A549 (cell line): ENCODE measurements around the gene CRYBB2. TPM values are rescaled to one million over a fixed set of nuclear protein-coding genes. Genes with fewer than 3 reads are reported as not detected.

Source experiments
- ATAC-seq, 2 experiments: fragments of 200-7000 bp in 1 of 2; fragments of >200 bp in 1 of 2; cut with Nextera tagmentation in 1 of 2; cut with Tn5 transposase in 1 of 2; 3 replicates each; pipeline versions ENCODE4 v1.8.0 to v1.9.1; 2018 to 2020; ENCODE audit warnings: mild to moderate bottlenecking in 1 of 2, moderate library complexity in 1 of 2
- CTCF ChIA-PET: fragments of 300-600 bp; sonication (Branson Sonifier 250); formaldehyde crosslinking; extraction: SDS; loops from one replicate; lab custom pipeline; 2021; ENCODE audit warnings: antibody characterized with exemption, inconsistent platforms; lab: Yijun Ruan, JAX
- POLR2A ChIA-PET: fragments of 350-600 bp; formaldehyde crosslinking; extraction: SDS; loops from one replicate; lab custom pipeline; 2021; ENCODE audit warnings: antibody characterized with exemption, inconsistent platforms; lab: Yijun Ruan, JAX
- DNase-seq, 2 experiments: peaks; one replicate each; pipeline versions ENCODE4 v3.0.0 to v3.0.0-alpha.2; 2011 to 2016; ENCODE audit warnings: low read depth in 1 of 2, low spot score in 1 of 2
- FAIRE-seq: peaks from 2 replicates; lab custom pipeline; 2011; peaks lifted over from hg19 to GRCh38; lab: Jason Lieb, UNC
- H3K27ac ChIP-seq, 2 experiments: fragments of >200 bp; sonication (Bioruptor Twin); formaldehyde crosslinking; 3 replicates each; pipeline ENCODE4 v1.5.1; 2016 to 2017
- H3K4me1 ChIP-seq: fragments of >200 bp; sonication (Bioruptor Twin); formaldehyde crosslinking; 3 replicates; pipeline ENCODE4 v1.6.1; 2016
- H3K4me2 ChIP-seq: fragments of >200 bp; sonication (Bioruptor Twin); formaldehyde crosslinking; 3 replicates; pipeline ENCODE4 v1.6.1; 2016
- H3K4me3 ChIP-seq: fragments of >200 bp; sonication (Bioruptor Twin); formaldehyde crosslinking; 3 replicates; pipeline ENCODE4 v1.5.1; 2016
- H3K9me3 ChIP-seq: fragments of >200 bp; sonication (Bioruptor Twin); formaldehyde crosslinking; 3 replicates; pipeline ENCODE4 v1.6.1; 2016
- BCL3 ChIP-seq: fragments of >200 bp; sonication (Bioruptor Twin); formaldehyde crosslinking; IDR thresholded peaks from 3 replicates; pipeline ENCODE4 v1.6.1; 2016
- CBX8 ChIP-seq: fragments of 200-600 bp; sonication (generic); IDR thresholded peaks from 2 replicates; pipeline ENCODE4 v1.6.1; 2016
- CEBPB ChIP-seq, 2 experiments: fragments of >200 bp in 1 of 2; sonication (Bioruptor Twin) in 1 of 2; formaldehyde crosslinking in 1 of 2; IDR thresholded peaks; 2 replicates each; pipeline ENCODE4 v1.6.1; 2012 to 2016
- CHD2 ChIP-seq: fragments of 150-350 bp; IDR thresholded peaks from 2 replicates; pipeline ENCODE4 v1.6.1; 2014; ENCODE audit warnings: low read length; ENCODE audit not compliant: partially characterized antibody
- CHD4 ChIP-seq: fragments of 200-600 bp; sonication (generic); IDR thresholded peaks from 2 replicates; pipeline ENCODE4 v1.6.1; 2016; ENCODE audit warnings: antibody characterized with exemption, mild to moderate bottlenecking, borderline replicate concordance
- EHMT2 ChIP-seq: fragments of 200-600 bp; sonication (generic); IDR thresholded peaks from 2 replicates; pipeline ENCODE4 v1.6.1; 2016; ENCODE audit warnings: antibody characterized with exemption, low read depth, mild to moderate bottlenecking, moderate library complexity
- ELK1 ChIP-seq: fragments of 150-350 bp; IDR thresholded peaks from 2 replicates; pipeline ENCODE4 v1.6.1; 2014; ENCODE audit warnings: low read depth, mild to moderate bottlenecking, low read length
- HDAC2 ChIP-seq: fragments of 200-600 bp; sonication (generic); IDR thresholded peaks from 2 replicates; pipeline ENCODE4 v1.6.1; 2016
- HES2 ChIP-seq: fragments of >200 bp; sonication (Bioruptor Twin); formaldehyde crosslinking; IDR thresholded peaks from 2 replicates; pipeline ENCODE4 v1.6.1; 2016
- HOXA7 ChIP-seq: fragments of 250-450 bp; sonication (Bioruptor Pico); IDR thresholded peaks from 2 replicates; pipeline ENCODE4 v1.5.0; 2020; ENCODE audit warnings: mild to moderate bottlenecking, moderate library complexity
- KDM1A ChIP-seq: fragments of 200-600 bp; sonication (generic); IDR thresholded peaks from 2 replicates; pipeline ENCODE4 v1.6.1; 2016; ENCODE audit warnings: low read depth, mild to moderate bottlenecking
- MAZ ChIP-seq: fragments of 150-350 bp; IDR thresholded peaks from 2 replicates; pipeline ENCODE4 v1.6.1; 2014; ENCODE audit warnings: antibody characterized with exemption, low read depth, low read length, borderline replicate concordance
- NPAS2 ChIP-seq: fragments of 250-450 bp; sonication (Bioruptor Pico); IDR thresholded peaks from 2 replicates; pipeline ENCODE4 v1.8.0; 2022; ENCODE audit warnings: mild to moderate bottlenecking, moderate library complexity, borderline replicate concordance
- POLR2AphosphoS2 ChIP-seq: conservative IDR thresholded peaks from 2 replicates; pipeline ENCODE4 v1.6.1; 2012; ENCODE audit warnings: low read length, improper control_type of control experiment, inconsistent platforms
- RCOR1 ChIP-seq: fragments of 150-350 bp; IDR thresholded peaks from 2 replicates; pipeline ENCODE4 v1.6.1; 2014; ENCODE audit warnings: antibody characterized with exemption, low read length, low read depth
- RNF2 ChIP-seq: fragments of 200-600 bp; sonication (generic); IDR thresholded peaks from 2 replicates; pipeline ENCODE4 v1.6.1; 2016; ENCODE audit warnings: low read depth, mild to moderate bottlenecking, antibody characterized with exemption, moderate library complexity, borderline replicate concordance
- SMC3 ChIP-seq: fragments of >200 bp; sonication (Bioruptor Twin); formaldehyde crosslinking; IDR thresholded peaks from 3 replicates; pipeline ENCODE4 v1.6.1; 2018; ENCODE audit warnings: inconsistent platforms
- TP53 ChIP-seq: fragments of 250-450 bp; sonication (Bioruptor Pico); IDR thresholded peaks from 2 replicates; pipeline ENCODE4 v1.5.0; 2021; ENCODE audit warnings: mild to moderate bottlenecking, moderate library complexity
- ZC3H11A ChIP-seq: fragments of 450-650 bp; IDR thresholded peaks from 2 replicates; pipeline ENCODE4 v1.6.1; 2014; ENCODE audit warnings: antibody characterized with exemption, mild to moderate bottlenecking
- ZFP36 ChIP-seq: fragments of 450-650 bp; IDR thresholded peaks from 2 replicates; pipeline ENCODE4 v1.6.1; 2014; ENCODE audit warnings: borderline replicate concordance; ENCODE audit not compliant: partially characterized antibody
- ZNF302 ChIP-seq: fragments of 250-450 bp; sonication (Bioruptor Pico); IDR thresholded peaks from 2 replicates; pipeline ENCODE4 v1.9.0; 2021; ENCODE audit warnings: inconsistent platforms, mild to moderate bottlenecking, moderate library complexity
- ZSCAN20 ChIP-seq: fragments of 250-450 bp; sonication (Bioruptor Pico); IDR thresholded peaks from 2 replicates; pipeline ENCODE4 v1.8.0; 2022; ENCODE audit warnings: mild to moderate bottlenecking, moderate library complexity
- WGBS: methylation state at CpG from one replicate; pipeline ENCODE4 v1.1.6; 2017; ENCODE audit errors: missing lambda C conversion rate; 5-methylcytosine and 5-hydroxymethylcytosine counted together
- polyA plus RNA-seq, 4 experiments: library from polyadenylated mRNA; depleted of rRNA in 3 of 4; stranded (reverse); fragments of >200 nt; fragmentation: RNase III in 1 of 4; extraction: RNeasy Plus Mini Kit Qiagen cat#74134 plus additional on column Dnase treatment in 1 of 4; gene quantifications; 2 replicates in 3 of 4; 3 replicates in 1 of 4; pipeline ENCODE4 v1.2.3, GENCODE V29; 2011 to 2017

CRYBB2 gene
- polyA plus RNA-seq, 2 of the 4 experiments (the other 2 are of a cell fraction): not detected

GRCh38 chr22:25208328-25208727 lies 11.1 kb upstream of the CRYBB2 start:
- DNase-seq (no peak), ATAC-seq (no peak), FAIRE-seq (no peak)
- no peak for TF ChIP-seq ZC3H11A
- CTCF ChIA-PET: no interaction called here
- H3K4me3 ChIP-seq: no peak overlapping the region
- H3K27ac ChIP-seq: no peak overlapping the region
- POLR2A ChIA-PET: no interaction called here
- H3K4me1 ChIP-seq: no peaks in the 10 kb centered on the region
- H3K9me3 ChIP-seq: no peaks in the 10 kb centered on the region
- no peak overlapping the region for H3K4me2 ChIP-seq
- 54% methylated on average over 2 of the region's 2 CpGs for WGBS

- TF ChIP-seq RCOR1: no peak
- TF ChIP-seq EHMT2: no peak
- no peak for TF ChIP-seq NPAS2 (CRISPR knock-in tag)
- no peak for TF ChIP-seq CHD2
- TF ChIP-seq HDAC2: no peak
- no peak for TF ChIP-seq BCL3
- no peak for TF ChIP-seq TP53 (CRISPR knock-in tag)
- Histone ChIP-seq H3K4me3 (no peak overlapping the region), H3K27ac (no peak overlapping the region), H3K4me2 (no peak overlapping the region), H3K4me1 (no peaks in the 10 kb centered on the region), H3K9me3 (no peaks in the 10 kb centered on the region)
- 67% methylated on average over 15 of the region's 17 CpGs for WGBS
- CTCF ChIA-PET: no interaction called here
- ATAC-seq (no peak), DNase-seq (no peak), FAIRE-seq (no peak)
- POLR2A ChIA-PET: no interaction called here
Measured at GRCh38 chr22:25208743-25209505, 10.5 kb upstream of the CRYBB2 start.

GRCh38 chr22:25210793-25211192 lies 8.6 kb upstream of the CRYBB2 start:
- TF ChIP-seq CHD4 (no peak), HOXA7 (CRISPR knock-in tag) (no peak), CBX8 (no peak), CHD2 (no peak), POLR2AphosphoS2 (no peak), ZSCAN20 (CRISPR knock-in tag) (no peak), CEBPB (IDR thresholded peaks at IDR 0.05) (no peak)
- H3K4me1 ChIP-seq: no peaks in the 10 kb centered on the region
- H3K9me3 ChIP-seq: no peaks in the 10 kb centered on the region
- DNase-seq (no peak), ATAC-seq (no peak), FAIRE-seq (no peak)
- ChIA-PET CTCF (interaction anchor here (1.6 to 3.3 kb wide), 2 partner anchors 8 to 12 kb away, joined by 4 to 19 read pairs; no protein-coding TSS in a partner anchor), POLR2A (interaction anchor here (0.6 kb wide), 1 partner anchor 184 kb away, joined by 8 read pairs; no protein-coding TSS in a partner anchor)
- H3K4me2 ChIP-seq: no peak overlapping the region
- H3K27ac ChIP-seq: no peak overlapping the region
- H3K4me3 ChIP-seq: no peak overlapping the region
- WGBS: 47% methylated on average over 3 of the region's 3 CpGs

GRCh38 chr22:25212337-25212736 lies 7.1 kb upstream of the CRYBB2 start:
- no peak overlapping the region for H3K4me3 ChIP-seq
- no peaks in the 10 kb centered on the region for H3K9me3 ChIP-seq
- ATAC-seq (no peak), FAIRE-seq (no peak), DNase-seq (no peak)
- no peak overlapping the region for H3K4me2 ChIP-seq
- CTCF ChIA-PET: interaction anchor here (0.6 to 3.3 kb wide), 3 partner anchors 10 to 1079 kb away, joined by 3 to 19 read pairs (median 4); no protein-coding TSS in a partner anchor
- no peak overlapping the region for H3K27ac ChIP-seq
- WGBS: 72% methylated on average over 2 of the region's 3 CpGs
- no peak for TF ChIP-seq HDAC2
- no peak for TF ChIP-seq KDM1A
- POLR2A ChIA-PET: no interaction called here
- no peaks in the 10 kb centered on the region for H3K4me1 ChIP-seq

GRCh38 chr22:25213221-25213620 lies 6.2 kb upstream of the CRYBB2 start:
- WGBS: 2% methylated on average over 3 of the region's 3 CpGs
- CTCF ChIA-PET: interaction anchor here (3.3 kb wide), 1 partner anchor 11 kb away, joined by 19 read pairs; no protein-coding TSS in a partner anchor
- DNase-seq (no peak), ATAC-seq (no peak), FAIRE-seq (no peak)
- H3K4me2 ChIP-seq: no peak overlapping the region
- no peaks in the 10 kb centered on the region for H3K4me1 ChIP-seq
- no peak overlapping the region for H3K27ac ChIP-seq
- no peak overlapping the region for H3K4me3 ChIP-seq
- POLR2A ChIA-PET: no interaction called here
- H3K9me3 ChIP-seq: no peaks in the 10 kb centered on the region
- TF ChIP-seq TP53 (CRISPR knock-in tag) (no peak), HES2 (no peak), MAZ (no peak), ZFP36 (no peak), ZNF302 (CRISPR knock-in tag) (no peak), ELK1 (no peak), RNF2 (no peak), RCOR1 (no peak), SMC3 (no peak), CEBPB (IDR thresholded peaks at IDR 0.05) (no peak), HDAC2 (no peak)
